ENCODE results near the gene SPATA24. TPM values are rescaled to one million over a fixed set of nuclear protein-coding genes. Genes with fewer than 3 reads are reported as not detected.

Gene SPATA24
- total RNA-seq, 4 donors from 2014 or later: 1.5 to 13.5 (median 6.3) TPM

GRCh38 chr5:139371482-139372435, 32.1 kb downstream of the SPATA24 start:
- H3K27me3 ChIP-seq: no peaks in the 10 kb centered on the region
- no peak for TF ChIP-seq POLR2AphosphoS5 (IDR thresholded peaks at IDR 0.05)
- no peak for TF ChIP-seq EP300 (IDR thresholded peaks at IDR 0.05)
- no peak for TF ChIP-seq POLR2A (IDR thresholded peaks at IDR 0.05)
- no peak for TF ChIP-seq CTCF (IDR thresholded peaks at IDR 0.05)
- no peak overlapping the region for H3K27ac ChIP-seq
- ATAC-seq: no peak
- H3K36me3 ChIP-seq: peaks cover 0 to 80% of the 10 kb centered on the region in 2 donors
- H3K9me3 ChIP-seq: no peaks in the 10 kb centered on the region
- 71 to 85% methylated on average over 5 to 6 of the region's 7 CpGs for WGBS, 2 donors (ENCODE audit: low coverage in 1 of 2)
- no peak overlapping the region for H3K4me3 ChIP-seq
- H3K4me1 ChIP-seq: peaks cover 0 to 28% (median 0%) of the 10 kb centered on the region in 3 donors

GRCh38 chr5:139369181-139369580, 34.7 kb downstream of the SPATA24 start:
- ATAC-seq: no peak
- Histone ChIP-seq H3K36me3 (peaks cover 0 to 96% of the 10 kb centered on the region in 2 donors), H3K27ac (no peak overlapping the region), H3K27me3 (no peaks in the 10 kb centered on the region), H3K9me3 (no peaks in the 10 kb centered on the region), H3K4me1 (peaks cover 0 to 17% (median 0%) of the 10 kb centered on the region in 3 donors), H3K4me3 (no peak overlapping the region)
- TF ChIP-seq POLR2A (IDR thresholded peaks at IDR 0.05) (no peak), CTCF (IDR thresholded peaks at IDR 0.05) (no peak), EP300 (IDR thresholded peaks at IDR 0.05) (no peak), POLR2AphosphoS5 (IDR thresholded peaks at IDR 0.05) (no peak)
- 67 to 89% methylated on average over 1 of the region's 1 CpG for WGBS, 2 donors (ENCODE audit: low coverage in 1 of 2)

- TF ChIP-seq EP300 (IDR thresholded peaks at IDR 0.05): no peak
- TF ChIP-seq POLR2A (IDR thresholded peaks at IDR 0.05): no peak
- no peak for TF ChIP-seq CTCF (IDR thresholded peaks at IDR 0.05)
- TF ChIP-seq POLR2AphosphoS5 (IDR thresholded peaks at IDR 0.05): no peak
- Histone ChIP-seq H3K27me3 (no peaks in the 10 kb centered on the region), H3K4me3 (no peak overlapping the region), H3K9me3 (no peaks in the 10 kb centered on the region), H3K36me3 (peaks cover 0 to 99% of the 10 kb centered on the region in 2 donors), H3K27ac (no peak overlapping the region), H3K4me1 (peaks cover 0 to 12% (median 0%) of the 10 kb centered on the region in 3 donors)
- ATAC-seq: no peak
- 9 to 62% methylated on average over 2 of the region's 2 CpGs for WGBS, 2 donors (ENCODE audit: low coverage in 1 of 2)
Measured at GRCh38 chr5:139368613-139369012, 35.3 kb downstream of the SPATA24 start.

GRCh38 chr5:139364466-139364865, 39.4 kb downstream of the SPATA24 start:
- no peak for ATAC-seq
- WGBS, 2 donors (ENCODE audit: low coverage in 1 of 2): 64 to 67% methylated on average over 2 of the region's 2 CpGs
- Histone ChIP-seq H3K4me3 (no peak overlapping the region), H3K4me1 (peaks cover 0 to 23% (median 0%) of the 10 kb centered on the region in 3 donors), H3K27ac (no peak overlapping the region), H3K27me3 (no peaks in the 10 kb centered on the region), H3K36me3 (peaks cover 0 to 62% of the 10 kb centered on the region in 2 donors), H3K9me3 (no peaks in the 10 kb centered on the region)
- no peak for TF ChIP-seq CTCF (IDR thresholded peaks at IDR 0.05)
- no peak for TF ChIP-seq POLR2A (IDR thresholded peaks at IDR 0.05)
- no peak for TF ChIP-seq EP300 (IDR thresholded peaks at IDR 0.05)
- no peak for TF ChIP-seq POLR2AphosphoS5 (IDR thresholded peaks at IDR 0.05)
